Glutamatergic neuron (in vitro differentiated cells): ENCODE results near the gene SLAMF7. TPM values are rescaled to one million over a fixed set of nuclear protein-coding genes. Genes with fewer than 3 reads are reported as not detected.
"Not testable (repeated sequence)": the region's sequence is repeated elsewhere in the genome, so short reads cannot be mapped to it uniquely, and the experiment has no call there.

ENCODE experiments used
- DNase-seq: peaks from one replicate; pipeline ENCODE4 v3.0.0; 2022
- H3K27ac Mint-ChIP-seq: one replicate; pipeline ENCODE4 v1.8.0; 2020; ENCODE audit warnings: mild to moderate bottlenecking, mixed read lengths, inconsistent platforms; ENCODE audit not compliant: unreplicated experiment
- H3K27me3 Mint-ChIP-seq: one replicate; pipeline ENCODE4 v1.8.0; 2020; ENCODE audit warnings: mild to moderate bottlenecking, moderate library complexity, mixed read lengths, inconsistent platforms; ENCODE audit not compliant: unreplicated experiment
- H3K36me3 Mint-ChIP-seq: one replicate; pipeline ENCODE4 v1.8.0; 2020; ENCODE audit warnings: mild to moderate bottlenecking, mixed read lengths, inconsistent platforms; ENCODE audit not compliant: unreplicated experiment
- H3K4me1 Mint-ChIP-seq: one replicate; pipeline ENCODE4 v1.8.0; 2020; ENCODE audit warnings: mild to moderate bottlenecking, low read depth, mixed read lengths, inconsistent platforms; ENCODE audit not compliant: unreplicated experiment
- H3K4me3 Mint-ChIP-seq: one replicate; pipeline ENCODE4 v1.8.0; 2020; ENCODE audit warnings: mild to moderate bottlenecking, mixed read lengths, inconsistent platforms; ENCODE audit not compliant: unreplicated experiment
- H3K9me3 Mint-ChIP-seq: one replicate; pipeline ENCODE4 v1.8.0; 2020; ENCODE audit warnings: mild to moderate bottlenecking, moderate library complexity, mixed read lengths, inconsistent platforms; ENCODE audit not compliant: unreplicated experiment
- total RNA-seq: library from RNA; stranded (reverse); fragmentation: NEBNext Ultra II Directional; extraction: Animal tissue kit (Norgen Biotek cat#: 25700); gene quantifications from one replicate; pipeline ENCODE4 v1.2.1, GENCODE V29; 2021; ENCODE audit not compliant: unreplicated experiment
- TF ChIP-seq, protein P1 (sequence below): fragments of 200-600 bp; sonication (generic); IDR thresholded peaks from one replicate; pipeline ENCODE4 v1.5.0; 2021; ENCODE audit not compliant: partially characterized antibody, unreplicated experiment

Gene SLAMF7
- total RNA-seq, 1 donor from 2014 or later, result not detected

DNA sequence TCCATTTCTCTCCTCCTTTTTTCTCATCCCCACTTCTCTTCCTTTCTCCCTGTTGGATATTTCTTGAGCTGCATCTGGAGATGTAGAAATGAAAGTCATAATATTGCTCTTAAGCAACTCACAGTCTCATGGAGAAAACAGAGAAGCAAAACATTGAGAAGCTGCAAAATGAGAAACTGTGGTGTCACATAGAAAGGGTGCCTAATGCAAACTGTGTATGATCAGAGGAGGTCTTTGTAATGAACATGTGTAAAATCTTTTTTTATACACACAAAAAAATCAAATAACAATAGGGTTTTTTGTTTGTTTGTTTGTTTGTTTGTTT lies 11.8 kb upstream of the SLAMF7 start:
- TF ChIP-seq, protein P1, sequence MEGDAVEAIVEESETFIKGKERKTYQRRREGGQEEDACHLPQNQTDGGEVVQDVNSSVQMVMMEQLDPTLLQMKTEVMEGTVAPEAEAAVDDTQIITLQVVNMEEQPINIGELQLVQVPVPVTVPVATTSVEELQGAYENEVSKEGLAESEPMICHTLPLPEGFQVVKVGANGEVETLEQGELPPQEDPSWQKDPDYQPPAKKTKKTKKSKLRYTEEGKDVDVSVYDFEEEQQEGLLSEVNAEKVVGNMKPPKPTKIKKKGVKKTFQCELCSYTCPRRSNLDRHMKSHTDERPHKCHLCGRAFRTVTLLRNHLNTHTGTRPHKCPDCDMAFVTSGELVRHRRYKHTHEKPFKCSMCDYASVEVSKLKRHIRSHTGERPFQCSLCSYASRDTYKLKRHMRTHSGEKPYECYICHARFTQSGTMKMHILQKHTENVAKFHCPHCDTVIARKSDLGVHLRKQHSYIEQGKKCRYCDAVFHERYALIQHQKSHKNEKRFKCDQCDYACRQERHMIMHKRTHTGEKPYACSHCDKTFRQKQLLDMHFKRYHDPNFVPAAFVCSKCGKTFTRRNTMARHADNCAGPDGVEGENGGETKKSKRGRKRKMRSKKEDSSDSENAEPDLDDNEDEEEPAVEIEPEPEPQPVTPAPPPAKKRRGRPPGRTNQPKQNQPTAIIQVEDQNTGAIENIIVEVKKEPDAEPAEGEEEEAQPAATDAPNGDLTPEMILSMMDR, result no peak
- no peak for DNase-seq
- Mint-ChIP-seq H3K36me3 (no peaks in the 10 kb centered on the region), H3K9me3 (peaks cover 1% of the 10 kb centered on the region), H3K4me3 (no peak overlapping the region), H3K27me3 (no peaks in the 10 kb centered on the region), H3K4me1 (no peaks in the 10 kb centered on the region), H3K27ac (no peak overlapping the region)

DNA sequence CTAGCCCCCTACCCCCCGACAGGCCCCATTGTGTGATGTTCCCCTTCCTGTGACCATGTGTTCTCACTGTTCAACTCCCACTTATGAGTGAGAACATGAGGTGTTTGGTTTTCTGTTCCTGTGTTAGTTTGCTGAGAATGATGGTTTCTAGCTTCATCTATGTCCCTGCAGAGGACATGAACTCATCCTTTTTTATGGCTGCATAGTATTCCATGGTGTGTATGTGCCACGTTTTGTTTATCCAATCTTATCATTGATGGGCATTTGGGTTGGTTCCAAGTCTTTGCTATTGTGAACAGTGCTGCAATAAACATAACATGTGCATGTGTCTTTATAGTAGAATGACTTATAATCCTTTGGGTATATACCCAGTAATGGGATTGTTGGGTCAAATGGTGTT lies 7.5 kb upstream of the SLAMF7 start:
- not testable (repeated sequence) for H3K9me3 Mint-ChIP-seq, H3K36me3 Mint-ChIP-seq, H3K27me3 Mint-ChIP-seq, DNase-seq, H3K27ac Mint-ChIP-seq, H3K4me1 Mint-ChIP-seq, H3K4me3 Mint-ChIP-seq

DNA sequence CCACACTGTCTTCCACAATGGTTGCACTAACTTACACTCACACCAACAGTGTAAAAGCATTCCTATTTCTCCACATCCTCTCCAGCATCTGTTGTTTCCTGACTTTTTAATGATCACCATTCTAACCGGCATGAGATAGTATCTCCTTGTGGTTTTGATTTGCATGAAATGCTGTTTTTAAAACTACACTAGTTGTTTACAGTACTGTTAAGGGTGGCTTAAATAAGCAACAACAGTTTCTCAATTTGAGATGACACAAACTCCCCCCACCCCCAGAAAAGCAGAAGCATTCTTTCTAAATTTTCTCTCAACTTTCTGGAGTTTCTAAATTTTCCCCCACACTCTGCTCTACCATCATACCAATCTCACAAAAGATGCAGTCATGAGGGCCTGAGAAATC lies 7.1 kb upstream of the SLAMF7 start:
- Mint-ChIP-seq H3K9me3 (peaks cover 4% of the 10 kb centered on the region), H3K27ac (no peak overlapping the region), H3K27me3 (peaks cover 2% of the 10 kb centered on the region), H3K36me3 (peaks cover 7% of the 10 kb centered on the region), H3K4me1 (no peaks in the 10 kb centered on the region), H3K4me3 (no peak overlapping the region)
- no peak for DNase-seq
- TF ChIP-seq, protein P1, result no peak

DNA sequence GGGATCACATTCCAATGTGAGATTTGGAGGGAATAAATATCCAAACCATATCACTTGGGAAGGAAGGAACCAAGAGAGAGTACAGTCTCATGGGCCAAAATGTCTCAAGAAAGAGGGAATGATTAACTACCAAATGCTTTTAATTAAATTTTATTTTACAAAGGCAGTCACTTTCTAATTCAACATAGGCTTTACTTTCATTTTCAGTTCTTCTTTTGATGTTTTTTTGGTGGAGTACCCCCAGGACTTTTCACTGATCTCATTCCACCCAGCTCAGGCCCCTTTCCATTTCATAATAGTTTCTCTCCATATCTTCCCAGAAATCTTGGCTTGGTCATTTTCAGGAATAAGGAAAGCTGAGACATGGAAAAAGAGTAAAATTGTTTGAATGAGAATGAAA lies 5.1 kb upstream of the SLAMF7 start:
- H3K4me1 Mint-ChIP-seq, result no peaks in the 10 kb centered on the region

DNA sequence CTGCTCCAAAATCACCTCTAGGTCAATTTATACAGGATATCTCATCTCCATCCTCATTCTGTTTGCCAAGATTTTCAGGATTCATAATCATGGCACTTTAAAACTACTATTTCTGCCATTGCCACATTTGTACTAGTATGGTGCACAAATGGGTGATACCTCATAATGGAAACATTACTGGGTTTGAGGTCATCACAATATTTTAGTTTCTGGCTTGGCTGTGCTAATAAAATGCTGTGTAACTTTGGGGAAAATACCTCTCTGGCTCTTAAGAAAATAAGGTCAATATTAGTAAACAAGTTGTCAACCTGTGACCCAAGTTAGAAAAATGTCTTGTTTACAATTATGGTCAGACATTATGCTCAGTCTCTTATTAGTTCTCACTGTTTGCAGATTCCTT lies 4.7 kb upstream of the SLAMF7 start:
- Mint-ChIP-seq H3K36me3 (peaks cover 7% of the 10 kb centered on the region), H3K4me3 (no peak overlapping the region), H3K9me3 (peaks cover 4% of the 10 kb centered on the region), H3K4me1 (no peaks in the 10 kb centered on the region), H3K27ac (no peak overlapping the region), H3K27me3 (peaks cover 2% of the 10 kb centered on the region)
- TF ChIP-seq, protein P1, result no peak
- no peak for DNase-seq

More for the DNA sequence above, 5.1 kb upstream of the SLAMF7 start:
- H3K27me3 Mint-ChIP-seq, result peaks cover 2% of the 10 kb centered on the region
- peaks cover 4% of the 10 kb centered on the region for H3K9me3 Mint-ChIP-seq
- no peak for DNase-seq
- TF ChIP-seq, protein P1, result no peak
- no peak overlapping the region for H3K4me3 Mint-ChIP-seq
- H3K36me3 Mint-ChIP-seq, result peaks cover 7% of the 10 kb centered on the region
- no peak overlapping the region for H3K27ac Mint-ChIP-seq

DNA sequence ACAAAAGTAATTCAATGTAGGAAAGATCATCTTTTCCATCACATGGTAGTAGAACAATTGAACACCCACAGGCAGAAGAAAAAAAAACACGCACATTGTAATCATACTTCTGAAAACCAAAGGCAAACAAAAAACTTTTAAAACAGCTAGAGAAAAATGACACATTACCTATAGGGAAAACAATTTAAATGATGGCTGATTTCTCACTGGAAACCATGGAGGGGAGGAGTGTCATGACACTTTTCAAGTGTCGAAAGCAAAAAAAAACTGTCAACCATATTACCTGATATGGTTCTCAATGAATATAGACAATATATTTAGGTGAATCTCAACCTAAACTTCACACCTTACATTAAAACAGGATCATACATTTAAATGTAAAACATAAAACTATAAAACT lies 776 bp upstream of the SLAMF7 start:
- no peak overlapping the region for H3K4me3 Mint-ChIP-seq
- no peak for DNase-seq
- peaks cover 6% of the 10 kb centered on the region for H3K9me3 Mint-ChIP-seq
- H3K27me3 Mint-ChIP-seq, result no peaks in the 10 kb centered on the region
- no peak overlapping the region for H3K27ac Mint-ChIP-seq
- no peaks in the 10 kb centered on the region for H3K4me1 Mint-ChIP-seq
- TF ChIP-seq, protein P1, result no peak
- H3K36me3 Mint-ChIP-seq, result peaks cover 7% of the 10 kb centered on the region
